Mammary microvascular endothelial cell (primary cell): Measurements from ENCODE around the gene ZNF77. TPM values are rescaled to one million over a fixed set of nuclear protein-coding genes. Genes with fewer than 3 reads are reported as not detected.

Experiments
- total RNA-seq: library from RNA; depleted of rRNA; stranded (reverse); fragments of >200 nt; gene quantifications from 2 replicates; pipeline ENCODE4 v1.2.3, GENCODE V29; 2015

ZNF77 gene
- 1.2 and 2.8 TPM in 2 replicates for total RNA-seq

DNA sequence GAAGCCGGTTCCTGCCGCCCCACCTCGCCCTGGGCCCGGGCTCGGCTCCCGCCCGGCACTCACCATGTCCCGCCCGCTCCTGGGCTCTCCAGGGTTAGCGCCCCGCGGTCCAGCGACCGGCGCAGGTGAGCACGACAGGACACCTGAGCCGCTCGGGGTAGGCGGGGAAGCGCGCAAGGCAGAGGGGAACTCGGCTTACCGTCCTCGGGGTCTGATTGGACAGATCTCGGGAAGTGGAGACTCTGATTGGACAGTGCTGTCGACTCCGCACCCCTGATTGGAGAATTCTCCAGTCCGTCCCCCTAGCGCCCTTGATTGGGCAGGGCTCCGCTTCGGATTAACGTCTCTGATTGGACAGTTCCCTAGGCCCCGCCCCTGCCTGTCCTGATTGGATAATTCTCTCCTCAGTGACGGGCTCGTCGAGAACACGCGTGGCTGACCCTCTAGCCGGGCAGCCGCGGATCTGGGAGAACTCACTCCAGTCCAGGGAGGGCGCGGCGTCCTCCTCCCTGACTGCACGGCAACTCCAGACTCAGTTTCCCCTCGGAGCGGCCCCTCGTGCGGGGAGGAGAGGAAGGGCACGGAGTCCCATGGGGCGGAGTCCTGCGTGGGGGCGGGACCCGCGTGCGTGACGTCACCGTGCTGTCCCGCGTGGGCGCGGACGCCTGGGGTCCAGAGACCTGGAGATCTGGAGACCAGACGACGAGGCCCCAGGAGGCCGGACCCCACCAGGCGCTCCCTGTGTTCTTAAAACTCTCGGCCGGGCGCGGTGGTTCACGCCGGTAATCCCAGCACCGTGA, at the start of gene ZNF77:
ZNF77 (minus strand) TSS at position 197 of the 800 bp plus-strand sequence; CDS start at position 66, 131 bp downstream.

DNA sequence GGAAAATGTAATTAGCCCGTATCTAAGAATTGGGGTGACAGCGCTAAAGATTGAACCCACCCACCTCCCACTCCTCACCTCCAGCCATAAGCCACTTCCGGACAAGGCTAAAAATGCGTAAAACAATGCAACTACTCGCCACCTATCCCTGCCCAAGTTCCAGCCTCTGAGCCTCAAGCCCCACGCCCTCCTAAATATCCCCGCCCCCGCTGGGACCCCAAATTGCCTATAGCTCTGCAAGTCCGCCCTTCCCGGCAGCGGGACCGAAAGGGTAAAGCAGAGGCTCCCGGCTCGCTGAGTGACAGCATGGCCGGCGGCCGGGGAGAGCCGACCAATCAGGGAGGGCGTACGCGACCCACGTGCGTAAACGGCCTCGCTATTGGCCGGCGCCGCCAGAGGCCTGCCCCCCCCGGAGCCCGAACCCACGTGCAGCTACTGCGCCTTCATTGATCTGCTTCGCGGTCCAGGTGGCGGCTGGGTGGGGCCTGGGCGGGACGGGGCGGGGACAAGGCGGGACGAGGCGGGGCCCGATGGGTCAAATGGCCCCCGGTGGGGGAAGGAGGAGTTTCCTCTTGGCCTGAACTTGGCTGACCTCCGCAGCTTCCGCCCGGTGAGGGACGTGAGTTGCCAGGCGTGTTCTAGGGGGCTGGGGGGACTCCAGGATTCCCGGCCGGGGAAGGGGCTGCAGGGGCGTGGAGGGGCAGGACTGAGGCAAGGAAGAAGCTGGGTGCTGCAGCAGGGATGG, 32.4 kb upstream of the ZNF77 start, which contains the start of gene TLE6:
TLE6 (plus strand) TSS at position 564 of the 745 bp plus-strand sequence. CDS start 670 bp downstream, outside the sequence.

DNA sequence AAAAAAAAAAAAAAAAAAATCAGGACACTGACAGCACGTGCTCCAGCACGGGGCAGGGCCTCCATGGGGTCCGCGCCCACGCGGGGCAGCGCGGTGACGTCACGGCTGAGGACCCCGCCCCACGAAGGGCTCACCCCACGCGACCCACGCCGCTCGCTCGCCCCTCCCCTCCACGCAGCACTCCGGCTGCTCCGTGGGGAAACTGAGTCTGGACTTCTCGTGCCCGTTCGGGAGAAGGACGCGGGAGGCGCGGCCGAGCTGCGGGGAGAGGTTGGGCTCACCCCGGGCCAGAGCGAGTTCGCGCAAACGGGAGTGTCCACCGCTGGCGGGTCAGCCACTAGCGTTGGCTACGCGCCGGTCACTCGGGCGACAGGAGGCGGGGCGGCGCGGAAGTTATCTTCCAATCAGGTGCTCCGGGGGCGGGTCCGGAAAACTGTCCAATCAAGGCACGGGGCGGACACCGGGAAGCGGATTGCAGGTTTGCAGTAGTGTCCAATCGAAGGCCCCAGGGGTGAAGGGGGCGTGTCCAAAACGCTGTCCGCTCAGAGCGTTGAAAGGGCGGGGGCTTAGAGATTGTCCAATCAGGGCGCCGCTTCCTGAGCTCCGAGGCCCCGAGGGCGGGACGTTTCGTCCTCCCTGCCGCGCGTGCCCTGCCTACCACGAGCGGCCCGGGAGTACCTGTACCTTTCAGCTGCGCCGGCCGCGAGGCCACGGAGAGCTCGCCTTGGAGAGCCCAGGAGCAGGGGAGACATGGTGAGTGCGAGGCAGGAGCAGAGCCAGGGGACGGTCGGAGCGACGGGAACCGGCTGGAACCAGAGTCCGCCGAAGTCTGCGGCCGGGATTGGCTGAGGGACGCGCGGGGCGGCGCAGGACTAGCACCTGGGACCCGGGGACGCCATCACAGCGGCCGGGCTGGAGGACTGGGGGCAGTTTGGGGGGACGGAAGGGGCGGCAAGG, 44.2 kb downstream of the ZNF77 start, which contains the start of gene ZNF57:
ZNF57 (plus strand) TSS at position 633 of the 957 bp plus-strand sequence; CDS start at position 751, 118 bp downstream.

Other genes starting within 250 kb of the ZNF77 start
- gene GNG7, start 242.3 kb downstream of the ZNF77 start, total RNA-seq, result 0.25 and 0.33 TPM in 2 replicates
- gene DIRAS1, start 223.6 kb downstream of the ZNF77 start, total RNA-seq, result 0.13 and 0.39 TPM in 2 replicates
- 39.6 and 43.2 TPM in 2 replicates for gene SLC39A3, start 205.0 kb downstream of the ZNF77 start, total RNA-seq
- gene SGTA, start 161.7 kb downstream of the ZNF77 start, total RNA-seq, result 82.6 and 88.2 TPM in 2 replicates
- 152 and 187 TPM in 2 replicates for gene THOP1, start 159.5 kb downstream of the ZNF77 start, total RNA-seq
- 0.80 and 1.1 TPM in 2 replicates for gene ZNF554, start 125.1 kb downstream of the ZNF77 start, total RNA-seq
- 2.9 and 3.1 TPM in 2 replicates for gene ZNF555, start 103.5 kb downstream of the ZNF77 start, total RNA-seq
- not detected in 2 replicates for gene ZNF556, start 77.6 kb downstream of the ZNF77 start, total RNA-seq
- 2.1 and 2.2 TPM in 2 replicates for gene ZNF57, start 44.0 kb downstream of the ZNF77 start, total RNA-seq
- gene TLE6, start 32.6 kb upstream of the ZNF77 start, total RNA-seq, result 0.20 and 0.25 TPM in 2 replicates
- 8.3 and 10.1 TPM in 2 replicates for gene TLE2, start 84.3 kb upstream of the ZNF77 start, total RNA-seq
- 245 and 277 TPM in 2 replicates for gene TLE5, start 117.5 kb upstream of the ZNF77 start, total RNA-seq
- gene GNA11, start 149.4 kb upstream of the ZNF77 start, total RNA-seq, result 83.9 and 97.8 TPM in 2 replicates
- 0.44 TPM in 1 of 2 replicates, not detected in the other for gene GNA15, start 191.1 kb upstream of the ZNF77 start, total RNA-seq
- gene S1PR4, start 233.8 kb upstream of the ZNF77 start, total RNA-seq, result 0.73 and 1.5 TPM in 2 replicates
- 90.3 and 94.6 TPM in 2 replicates for gene NCLN, start 241.0 kb upstream of the ZNF77 start, total RNA-seq